HG03521 (cell line): Measurements from ENCODE around the gene HAUS8.
"Not testable (repeated sequence)": the region's sequence is repeated elsewhere in the genome, so short reads cannot be mapped to it uniquely, and the experiment has no call there.

Experiments used
- ATAC-seq: cut with Tn5 transposase; IDR thresholded peaks from one replicate; pipeline ENCODE4 v1.9.1; 2021; ENCODE audit warnings: mild to moderate bottlenecking, moderate library complexity; ENCODE audit not compliant: unreplicated experiment

HAUS8 gene

DNA sequence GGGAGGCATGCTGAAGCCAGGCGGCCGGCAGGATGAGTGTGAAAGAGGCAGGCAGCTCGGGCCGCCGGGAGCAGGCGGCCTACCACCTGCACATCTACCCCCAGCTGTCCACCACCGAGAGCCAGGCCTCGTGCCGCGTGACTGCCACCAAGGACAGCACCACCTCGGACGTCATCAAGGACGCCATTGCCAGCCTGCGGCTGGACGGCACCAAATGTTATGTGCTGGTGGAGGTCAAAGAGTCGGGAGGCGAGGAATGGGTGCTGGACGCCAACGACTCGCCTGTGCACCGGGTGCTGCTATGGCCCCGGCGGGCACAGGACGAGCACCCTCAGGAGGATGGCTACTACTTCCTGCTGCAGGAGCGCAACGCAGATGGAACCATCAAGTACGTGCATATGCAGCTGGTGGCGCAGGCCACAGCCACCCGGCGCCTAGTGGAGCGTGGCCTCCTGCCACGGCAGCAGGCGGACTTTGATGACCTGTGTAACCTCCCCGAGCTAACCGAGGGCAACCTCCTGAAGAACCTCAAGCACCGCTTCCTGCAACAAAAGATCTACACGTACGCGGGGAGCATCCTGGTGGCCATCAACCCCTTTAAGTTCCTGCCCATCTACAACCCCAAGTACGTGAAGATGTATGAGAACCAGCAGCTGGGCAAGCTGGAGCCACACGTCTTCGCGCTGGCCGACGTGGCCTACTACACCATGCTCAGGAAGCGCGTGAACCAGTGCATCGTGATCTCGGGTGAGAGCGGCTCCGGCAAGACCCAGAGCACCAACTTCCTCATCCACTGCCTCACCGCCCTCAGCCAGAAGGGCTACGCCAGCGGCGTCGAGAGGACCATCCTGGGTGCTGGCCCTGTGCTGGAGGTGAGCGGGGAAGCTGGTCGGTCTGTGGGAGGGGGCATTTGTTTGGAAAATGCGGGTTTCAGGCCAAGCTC lies 26.7 kb upstream of the HAUS8 start:
- ATAC-seq: no peak

DNA sequence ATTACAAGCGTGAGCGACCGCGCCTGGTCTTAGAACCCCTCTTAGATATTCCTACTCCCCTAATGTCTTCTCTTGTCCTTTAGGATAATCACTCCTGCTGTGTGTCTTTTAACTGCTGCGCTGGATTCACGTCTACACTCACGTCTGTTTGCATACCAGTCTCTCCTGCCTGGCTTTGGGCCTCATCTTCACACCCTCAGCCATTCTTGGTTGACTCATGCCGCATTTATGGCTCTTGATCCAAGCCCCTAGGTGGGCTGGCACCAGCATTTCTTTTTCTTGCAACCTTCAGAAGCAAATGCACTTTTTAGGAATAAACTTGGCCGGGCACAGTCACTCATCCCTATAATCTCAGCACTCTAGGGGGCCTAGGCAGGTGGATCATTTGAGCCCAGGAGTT lies 23.1 kb upstream of the HAUS8 start:
- ATAC-seq: no peak

DNA sequence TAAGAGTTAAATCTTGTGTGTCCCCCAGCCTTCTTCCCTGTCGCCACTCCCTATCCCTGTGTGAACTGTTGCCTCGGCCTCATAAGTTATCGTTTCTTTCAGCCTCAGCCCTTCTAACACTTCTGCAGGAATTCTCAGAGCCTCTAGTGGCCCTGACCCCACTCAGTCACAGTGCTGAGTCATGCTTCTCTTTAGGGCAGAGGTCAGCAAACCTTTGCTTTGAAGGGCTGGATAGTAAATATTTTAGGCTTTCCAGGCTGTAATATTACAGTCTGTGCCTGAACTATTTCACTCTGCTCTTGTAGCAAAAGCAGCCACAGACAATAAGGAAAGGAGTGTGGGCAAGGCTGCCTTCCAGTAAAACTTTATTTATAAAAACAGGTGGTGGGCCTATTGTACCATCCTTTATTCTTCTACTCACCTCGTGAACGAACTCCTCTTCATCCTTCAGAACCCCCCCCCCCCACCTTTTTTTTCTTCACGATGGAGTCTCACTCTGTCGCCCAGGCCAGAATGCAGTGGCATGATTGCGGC lies 22.4 kb upstream of the HAUS8 start:
- no peak for ATAC-seq

DNA sequence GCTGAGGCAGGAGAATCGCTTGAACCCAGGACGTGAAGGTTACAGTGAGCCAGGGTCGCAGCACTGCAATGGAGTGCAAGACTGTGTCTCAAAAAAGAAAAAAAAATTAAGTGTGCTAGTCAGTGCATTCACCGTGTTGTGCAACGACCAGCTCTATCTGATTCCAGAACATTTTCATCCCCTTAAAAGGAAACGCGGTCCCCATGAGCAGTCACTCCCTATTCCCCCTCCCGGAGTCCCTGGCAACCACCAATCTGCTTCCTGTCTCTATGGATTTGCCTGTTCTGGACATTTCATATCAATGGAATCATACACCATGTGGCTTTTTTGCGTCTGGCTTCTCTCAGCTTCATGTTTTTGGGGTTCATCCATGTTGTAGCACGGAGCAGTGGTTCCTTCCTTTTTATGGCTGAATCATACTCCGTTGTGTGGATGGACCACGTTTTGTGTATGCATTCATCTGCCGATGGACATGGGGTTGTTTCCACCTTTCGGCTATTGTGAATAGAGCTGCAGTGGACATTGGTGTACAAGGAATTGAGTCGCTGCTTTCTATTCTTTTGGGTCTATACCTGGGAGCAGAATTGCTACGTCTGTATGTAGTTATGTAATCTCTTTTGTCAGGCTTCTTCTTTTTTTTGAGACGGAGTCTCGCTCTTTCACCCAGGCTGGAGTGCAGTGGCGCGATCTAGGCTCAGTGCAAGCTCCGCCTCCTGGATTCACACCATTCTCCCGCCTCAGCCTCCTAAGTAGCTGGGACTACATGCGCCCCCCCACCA lies 20.1 kb upstream of the HAUS8 start:
- ATAC-seq: no peak

DNA sequence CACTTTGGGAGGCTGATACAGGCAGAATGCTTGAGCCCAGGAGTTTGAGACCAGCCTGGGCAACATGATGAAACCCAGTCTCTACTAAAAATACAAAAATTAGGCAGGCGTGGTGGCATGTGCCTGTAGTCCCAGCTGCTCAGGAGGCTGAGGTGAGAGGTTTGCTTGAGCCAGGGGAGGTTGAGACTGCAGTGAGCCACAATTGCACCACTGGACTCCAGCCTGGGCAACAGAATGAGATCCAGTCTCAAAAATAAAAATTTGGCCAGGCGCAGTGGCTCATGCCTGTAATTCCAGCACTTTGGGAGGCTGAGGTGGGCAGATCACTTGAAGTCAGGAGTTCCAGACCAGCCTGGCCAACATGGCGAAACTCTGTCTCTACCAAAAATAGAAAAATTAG lies 19.4 kb upstream of the HAUS8 start:
- ATAC-seq: not testable (repeated sequence)

DNA sequence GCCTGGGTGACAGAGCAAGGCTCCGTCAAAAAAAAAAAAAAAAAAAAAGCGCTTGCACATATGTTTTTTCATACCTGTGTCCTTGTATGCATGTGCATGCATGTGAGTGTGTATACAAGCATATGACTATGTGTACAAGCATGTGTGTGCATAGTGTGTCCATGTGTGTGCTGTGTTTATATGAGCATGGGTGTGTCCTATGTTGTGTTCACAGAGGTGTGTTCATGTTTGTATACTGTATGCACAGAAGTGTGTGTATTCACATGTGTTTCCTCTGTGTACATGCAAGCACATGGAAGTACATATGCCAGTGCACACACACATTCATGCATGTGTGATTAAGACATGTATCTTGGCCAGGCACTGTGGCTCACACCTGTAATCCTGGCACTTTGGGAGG lies 17.4 kb upstream of the HAUS8 start:
- ATAC-seq: no peak

DNA sequence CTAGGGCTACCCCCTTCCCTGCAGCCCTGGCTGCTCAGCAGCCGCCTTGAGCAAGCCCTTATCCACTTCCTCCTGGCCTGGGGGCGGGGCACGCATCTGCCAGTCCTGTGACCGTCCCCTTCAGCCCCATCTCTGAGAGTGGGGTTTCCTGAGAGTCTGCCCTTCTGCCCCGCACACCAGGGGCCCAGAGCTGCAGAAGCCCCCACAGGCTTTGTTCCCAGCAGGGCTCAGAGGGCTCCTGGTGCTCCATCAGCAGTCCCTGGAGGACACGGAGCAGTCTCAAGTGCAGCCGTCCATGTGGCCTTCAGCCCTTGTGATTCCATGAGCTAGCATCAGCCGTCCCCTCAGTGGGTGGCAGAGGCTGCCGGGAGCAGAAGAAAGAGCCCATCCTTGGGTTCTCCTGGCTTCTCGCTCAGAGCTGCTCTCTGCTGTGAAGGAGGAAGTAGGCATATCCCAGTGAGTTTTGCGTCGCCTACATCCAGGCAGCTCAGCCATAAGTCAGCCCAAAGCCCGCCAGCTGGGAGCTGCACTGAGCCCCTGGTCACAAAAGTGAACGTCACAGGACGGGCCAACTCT lies 16.6 kb upstream of the HAUS8 start:
- no peak for ATAC-seq

DNA sequence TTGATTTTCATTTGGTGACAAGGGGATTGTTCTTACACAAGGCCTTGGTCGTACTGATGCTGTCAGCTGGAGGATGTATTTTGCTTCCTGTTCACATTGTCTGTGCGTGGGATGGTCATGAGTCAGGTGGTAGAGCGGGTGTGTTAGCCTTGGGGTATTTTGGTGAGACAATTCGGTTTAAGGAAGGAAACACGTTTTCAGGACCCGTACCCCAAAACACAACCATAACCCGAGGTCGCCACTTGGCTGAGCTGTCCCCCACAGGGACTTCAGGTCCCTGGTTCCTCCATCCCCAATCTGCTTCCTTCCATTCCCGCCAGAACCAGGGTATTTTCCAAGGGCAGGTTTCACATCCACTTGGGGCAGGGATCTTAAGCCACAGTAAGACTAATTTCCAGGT lies 15.3 kb upstream of the HAUS8 start:
- ATAC-seq: no peak

DNA sequence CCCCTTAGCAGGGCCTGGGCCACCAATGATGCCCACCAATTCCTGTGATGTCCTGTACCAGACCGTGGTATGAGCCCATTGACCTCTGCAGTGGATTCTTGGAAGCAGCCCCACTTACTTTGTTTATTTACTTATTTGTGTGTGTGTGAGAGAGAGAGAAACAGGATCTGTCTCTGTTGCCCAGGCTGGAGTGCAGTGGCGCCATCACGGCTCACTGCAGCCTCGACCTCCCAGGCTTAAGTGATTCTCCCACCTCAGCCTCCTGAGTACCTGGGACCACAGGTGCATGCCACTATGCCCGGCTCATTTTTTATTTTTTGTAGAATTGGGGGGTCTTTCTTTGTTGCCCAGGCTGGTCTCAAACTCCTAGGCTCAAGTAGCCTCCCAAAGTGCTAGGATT lies 13.3 kb upstream of the HAUS8 start:
- ATAC-seq: no peak

DNA sequence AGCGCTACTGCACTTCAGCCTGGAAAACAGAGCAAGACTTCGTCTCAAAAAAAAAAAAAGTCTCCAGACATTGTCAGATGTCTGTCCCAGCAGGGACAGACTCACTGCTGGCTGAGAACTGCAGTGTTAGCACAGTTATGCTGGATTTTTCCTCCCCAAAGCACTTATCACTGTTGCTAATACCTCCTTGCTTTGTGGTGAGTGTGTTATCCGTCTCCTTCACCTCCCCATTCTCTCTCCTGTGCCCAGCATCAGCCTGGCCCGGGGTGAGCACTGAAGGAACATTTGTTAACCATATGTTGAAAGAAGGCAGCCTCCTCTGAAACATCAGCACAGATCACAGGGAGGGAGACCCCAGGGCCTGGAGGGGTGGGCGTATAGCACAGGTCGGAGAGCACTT lies 11.6 kb upstream of the HAUS8 start:
- no peak for ATAC-seq

DNA sequence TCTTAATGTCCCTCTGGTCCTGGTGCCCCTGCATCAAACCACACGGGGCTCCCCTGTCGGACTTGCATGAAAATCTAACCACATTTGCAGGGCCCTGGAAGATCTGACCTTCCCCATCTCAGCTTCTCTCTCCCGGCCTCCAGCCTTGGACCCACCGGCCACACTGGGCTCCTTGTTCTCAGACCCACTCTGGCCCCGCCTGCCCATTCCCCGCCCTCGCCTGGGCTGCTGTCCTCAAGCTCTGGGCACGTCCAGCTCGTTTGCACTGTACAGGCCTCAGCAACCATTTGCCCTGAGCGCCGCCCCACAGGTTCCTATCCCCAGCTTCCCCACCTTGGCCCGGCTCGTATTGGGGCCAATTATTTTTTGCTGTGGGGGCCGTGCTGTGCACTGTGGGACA lies 10.9 kb upstream of the HAUS8 start:
- no peak for ATAC-seq

DNA sequence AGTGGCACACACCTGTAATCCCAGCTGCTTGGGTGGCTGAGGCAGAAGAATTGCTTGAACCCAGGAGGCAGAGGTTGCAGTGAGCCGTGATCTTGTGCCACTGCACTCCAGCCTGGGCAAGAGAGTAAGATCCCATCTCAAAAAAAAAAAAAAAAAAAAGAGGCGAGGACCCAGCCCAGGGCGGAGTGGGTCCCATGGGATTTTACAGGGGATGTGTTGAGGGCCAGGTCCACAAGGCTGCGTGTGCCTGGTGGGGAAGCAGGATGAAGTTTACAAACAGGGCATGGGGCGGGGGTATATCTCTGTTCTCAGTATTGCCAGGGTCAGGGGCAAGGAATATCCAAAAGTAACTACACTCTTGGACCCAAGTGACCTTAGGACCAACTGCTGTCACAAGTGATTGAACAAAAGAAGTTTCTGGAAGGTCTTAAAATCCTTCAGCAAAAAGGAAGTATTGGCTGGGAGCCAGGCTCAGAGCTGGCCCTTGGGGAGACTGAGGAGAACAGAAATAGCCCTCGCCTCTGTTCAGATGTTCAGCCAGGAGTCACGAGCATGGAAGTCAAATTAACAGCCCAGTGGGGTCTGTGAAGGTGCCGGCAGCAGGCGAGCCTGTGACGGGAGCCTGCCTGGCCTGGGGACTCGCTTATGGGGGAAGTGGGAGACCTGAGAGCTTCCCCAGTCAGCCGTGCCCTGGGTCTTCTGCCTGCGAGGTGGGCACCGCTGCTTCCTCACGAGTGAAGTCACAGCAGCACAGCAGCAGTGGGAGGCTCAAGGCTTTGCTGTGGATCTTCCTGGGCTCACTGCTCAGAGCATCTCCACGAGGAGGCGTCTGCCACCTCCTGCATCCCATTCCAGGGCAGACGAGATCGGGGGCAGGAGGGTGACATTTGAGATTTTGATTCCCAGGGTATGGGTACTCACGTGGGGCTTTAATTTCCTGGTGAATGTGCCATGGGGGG lies 6.7 kb upstream of the HAUS8 start:
- no peak for ATAC-seq

DNA sequence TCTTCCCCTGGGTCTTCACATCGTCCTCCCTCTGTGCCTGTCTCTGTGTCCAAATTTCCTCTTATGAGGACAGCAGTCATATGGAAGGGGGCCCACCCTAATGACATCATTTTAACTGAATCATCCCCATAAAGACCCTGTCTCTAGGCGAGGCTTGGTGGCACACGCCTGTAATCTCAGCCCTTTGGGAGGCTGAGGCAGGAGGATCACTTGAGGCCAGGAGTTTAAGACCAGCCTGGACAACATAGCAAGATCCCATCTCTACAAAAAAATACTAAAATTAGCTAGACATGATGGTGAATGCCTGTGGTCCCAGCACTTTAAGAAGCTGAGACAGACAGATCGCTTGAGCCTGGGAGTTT lies 5.2 kb upstream of the HAUS8 start:
- ATAC-seq: no peak

DNA sequence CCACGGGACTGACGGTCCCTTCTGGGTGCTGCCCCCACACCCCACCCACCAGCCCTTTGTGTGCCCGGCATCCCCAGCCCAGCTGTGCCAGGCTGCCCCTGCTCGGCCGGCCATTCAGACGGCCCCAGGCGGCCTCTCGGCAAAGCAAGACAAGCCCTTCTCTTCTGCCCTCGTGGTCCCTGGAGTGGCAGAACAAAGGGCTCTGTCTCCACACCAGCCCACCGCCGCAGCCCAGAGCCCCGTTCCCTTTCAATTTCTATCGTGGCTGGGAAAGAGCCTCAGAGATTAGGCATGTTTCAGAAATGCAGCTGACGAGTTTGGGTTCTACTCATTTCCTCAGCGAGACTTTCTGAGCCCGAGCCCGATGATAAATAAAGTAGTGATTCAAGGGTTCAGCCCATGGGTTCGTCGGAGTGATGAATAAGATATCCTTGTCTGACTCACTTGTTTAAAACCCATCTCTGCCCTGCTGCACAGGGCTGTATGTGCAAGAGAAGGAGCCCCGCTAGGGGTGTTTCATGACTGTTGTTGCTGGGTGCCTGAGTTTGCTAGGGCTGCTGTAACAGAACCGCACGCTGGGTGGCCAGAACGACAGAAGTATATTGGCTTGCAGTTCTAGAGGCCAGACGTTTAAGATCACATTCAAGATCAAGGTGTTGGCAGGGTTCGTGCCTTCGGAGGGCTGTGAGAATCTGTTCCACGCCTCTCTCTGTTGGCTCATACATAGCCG lies 4.6 kb upstream of the HAUS8 start:
- ATAC-seq: no peak

DNA sequence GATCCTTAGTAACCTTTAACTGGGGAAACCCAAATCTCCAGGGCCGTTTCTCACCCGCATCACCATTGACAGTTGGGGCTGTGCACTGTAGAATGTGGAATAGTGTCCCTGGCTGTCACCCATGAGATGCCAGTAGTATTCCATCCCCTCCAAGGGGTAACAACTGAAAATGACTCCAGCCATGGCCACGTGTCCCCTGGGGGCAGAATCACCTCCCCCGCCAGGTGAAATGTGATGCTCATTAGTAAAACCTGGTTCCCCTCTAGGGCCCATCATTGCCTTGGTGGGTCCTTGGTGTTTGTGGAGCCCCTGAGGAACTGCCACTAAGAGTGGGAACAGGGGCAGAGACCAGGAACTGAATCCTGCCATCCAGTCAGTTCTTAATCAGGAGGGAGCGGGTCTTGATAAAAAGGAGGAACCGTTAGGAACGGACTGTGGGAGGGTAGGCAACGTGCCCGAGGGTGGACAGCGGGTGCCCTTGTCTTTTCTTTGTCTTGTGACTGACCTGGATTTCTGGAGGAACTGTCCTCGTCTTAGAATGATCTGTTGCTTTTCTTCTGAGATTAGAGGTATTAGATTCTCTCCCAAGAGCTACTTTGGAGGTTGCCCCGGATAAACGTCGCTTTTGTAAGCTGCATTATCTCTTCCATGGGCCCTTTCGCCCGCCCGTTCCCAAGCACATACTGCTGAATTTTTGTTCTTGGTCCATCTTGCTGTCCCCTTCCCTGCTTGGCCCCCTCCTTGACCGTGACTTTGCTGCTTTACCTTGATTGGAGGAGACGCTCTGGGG lies 3.9 kb upstream of the HAUS8 start:
- ATAC-seq: no peak

DNA sequence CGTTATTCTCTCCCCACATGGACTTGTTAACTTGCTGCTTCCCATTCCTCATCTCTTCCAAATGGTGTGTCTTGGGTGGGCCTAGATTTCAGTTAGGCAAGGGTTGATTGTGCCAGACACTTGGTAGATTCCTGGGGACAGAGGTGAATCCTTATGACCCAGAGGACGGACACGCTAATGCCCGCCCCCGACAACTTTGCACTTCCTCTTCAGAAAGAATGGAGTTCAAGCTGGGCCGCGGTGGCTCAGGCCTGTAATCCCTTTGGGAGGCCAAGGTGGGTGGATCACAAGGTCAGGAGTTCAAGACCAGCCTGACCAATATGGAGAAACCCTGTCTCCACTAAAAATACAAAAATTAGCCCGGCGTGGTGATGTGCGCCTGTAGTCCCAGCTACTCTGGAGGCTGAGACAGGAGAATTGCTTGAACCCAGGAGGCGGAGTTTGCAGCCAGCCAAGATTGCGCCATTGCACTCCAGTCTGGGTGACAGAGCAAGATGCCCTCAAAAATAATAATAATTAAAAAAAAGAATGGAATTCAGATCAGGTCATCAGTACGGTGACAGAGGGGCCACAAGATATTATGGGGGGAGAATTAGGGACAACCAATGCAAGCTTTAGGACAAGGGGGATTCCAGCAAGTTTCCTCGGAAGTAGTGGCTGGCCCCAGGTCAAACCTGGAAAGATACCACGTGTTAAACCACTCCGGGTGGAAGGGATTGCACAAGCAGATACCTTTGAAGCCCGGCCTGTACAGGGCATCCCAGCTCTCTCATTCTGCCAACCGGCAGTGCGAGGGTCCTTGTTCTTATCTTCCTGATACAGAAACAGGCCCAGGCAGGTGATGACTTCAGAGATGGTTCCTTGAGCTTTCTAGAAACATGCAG lies 3.0 kb upstream of the HAUS8 start:
- ATAC-seq: no peak

DNA sequence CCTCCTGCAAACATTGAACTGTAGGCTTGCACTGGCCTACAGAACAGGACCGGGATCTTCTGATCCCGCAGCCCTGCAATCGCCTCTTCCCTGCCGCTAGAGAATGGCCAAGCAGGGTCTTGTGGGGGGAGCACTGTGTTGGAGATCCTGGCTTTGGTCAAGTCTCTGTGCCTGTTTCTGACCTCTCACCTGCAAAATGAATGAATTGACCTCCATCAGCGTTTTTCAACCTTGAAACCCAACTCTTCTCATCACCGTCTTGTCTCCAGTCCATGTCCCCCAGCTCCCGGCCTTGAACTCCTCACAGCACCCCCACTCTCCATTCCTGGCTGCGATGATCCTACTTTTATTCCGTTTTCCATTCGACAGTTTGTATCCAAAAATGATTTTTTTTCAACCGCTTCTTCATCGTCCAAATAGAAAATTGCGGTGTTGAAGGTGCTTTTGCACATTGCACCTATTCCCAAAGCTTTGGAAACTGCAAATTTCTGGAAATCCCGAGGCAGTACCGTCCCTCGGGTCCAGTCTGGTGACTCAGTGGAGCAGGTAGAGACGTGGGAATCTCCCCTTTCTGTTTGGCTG lies 2.3 kb upstream of the HAUS8 start:
- no peak for ATAC-seq

DNA sequence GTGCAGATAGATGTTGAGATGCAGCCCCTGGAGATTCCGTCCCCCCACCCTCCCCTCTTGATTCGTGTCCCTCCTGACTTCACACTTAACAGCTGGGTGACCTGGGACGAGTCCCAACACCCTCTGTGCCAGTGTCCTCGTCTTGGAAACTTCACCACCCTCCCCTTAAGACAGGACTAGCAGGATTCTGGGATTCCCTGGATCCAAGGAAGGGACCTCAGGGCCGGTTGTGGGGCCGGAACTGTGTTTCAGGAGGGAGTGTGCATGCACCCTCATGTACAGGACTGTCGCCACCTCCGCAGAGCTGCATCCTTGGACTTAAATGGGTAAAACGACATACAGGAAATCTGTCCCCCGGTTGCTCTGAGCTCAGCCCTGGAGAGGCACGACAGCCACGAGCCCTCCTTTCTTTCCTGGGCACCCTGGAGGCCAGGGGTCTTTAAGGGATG lies 1.3 kb upstream of the HAUS8 start:
- ATAC-seq: no peak
